Measurements from ENCODE around the gene MTR.

Gene MTR

DNA sequence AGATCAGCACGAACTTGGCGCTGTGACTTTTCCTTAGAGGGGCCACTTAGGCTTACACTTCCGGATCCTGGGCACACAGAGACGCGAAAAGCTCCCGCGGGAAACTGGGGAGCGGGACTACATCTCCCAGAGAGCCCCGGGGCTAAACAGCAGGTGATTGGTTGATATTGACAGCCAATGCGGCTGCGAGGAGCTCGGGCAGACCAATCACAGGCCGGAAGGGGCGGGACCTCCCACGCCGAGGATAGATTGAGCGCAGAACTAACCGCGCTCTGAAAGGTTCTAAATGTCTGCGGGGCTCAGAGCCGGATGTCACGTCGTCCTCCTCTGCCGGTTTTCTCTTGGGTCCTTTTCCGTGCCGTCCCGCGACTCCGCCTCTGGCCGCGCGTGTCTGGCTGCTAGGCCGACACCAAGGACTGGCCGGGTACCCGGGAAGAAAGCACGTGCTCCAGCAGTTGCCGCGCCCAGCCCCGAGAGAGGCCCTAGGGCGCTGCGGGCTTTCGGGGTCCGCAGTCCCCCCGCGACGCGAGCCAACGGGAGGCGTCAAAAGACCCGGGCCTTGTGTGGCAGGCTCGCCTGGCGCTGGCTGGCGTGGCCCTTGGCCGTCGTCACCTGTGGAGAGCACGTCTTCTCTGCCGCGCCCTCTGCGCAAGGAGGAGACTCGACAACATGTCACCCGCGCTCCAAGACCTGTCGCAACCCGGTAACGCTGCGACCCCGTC is at the start of gene MTR:
Gene MTR, plus strand, starts transcription at position 258 of the 722 bp plus-strand sequence. Its CDS starts 412 bp downstream, at position 670.
- peak; percentile 99 for DNase-seq

DNA sequence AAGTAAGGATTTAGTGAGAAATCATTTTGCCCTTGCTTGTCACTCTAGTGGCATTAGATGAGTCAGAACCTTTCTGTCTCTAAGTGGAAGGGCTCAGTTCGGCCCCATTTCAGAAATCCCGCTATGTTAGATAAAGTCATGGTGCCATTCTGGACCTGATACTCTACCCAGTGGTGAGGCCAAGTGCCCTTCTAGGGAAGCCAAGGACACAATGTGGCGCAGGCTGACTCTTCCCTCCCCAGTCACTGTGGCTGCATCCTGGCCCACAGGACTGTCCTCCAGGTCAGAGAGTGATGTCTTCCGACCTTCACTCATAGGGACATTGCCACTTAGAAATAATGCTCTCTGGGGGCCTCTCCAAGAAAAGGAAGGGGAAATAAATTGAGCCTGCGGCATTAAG is 48.3 kb upstream of the MTR start:
- DNase-seq, result no peak

DNA sequence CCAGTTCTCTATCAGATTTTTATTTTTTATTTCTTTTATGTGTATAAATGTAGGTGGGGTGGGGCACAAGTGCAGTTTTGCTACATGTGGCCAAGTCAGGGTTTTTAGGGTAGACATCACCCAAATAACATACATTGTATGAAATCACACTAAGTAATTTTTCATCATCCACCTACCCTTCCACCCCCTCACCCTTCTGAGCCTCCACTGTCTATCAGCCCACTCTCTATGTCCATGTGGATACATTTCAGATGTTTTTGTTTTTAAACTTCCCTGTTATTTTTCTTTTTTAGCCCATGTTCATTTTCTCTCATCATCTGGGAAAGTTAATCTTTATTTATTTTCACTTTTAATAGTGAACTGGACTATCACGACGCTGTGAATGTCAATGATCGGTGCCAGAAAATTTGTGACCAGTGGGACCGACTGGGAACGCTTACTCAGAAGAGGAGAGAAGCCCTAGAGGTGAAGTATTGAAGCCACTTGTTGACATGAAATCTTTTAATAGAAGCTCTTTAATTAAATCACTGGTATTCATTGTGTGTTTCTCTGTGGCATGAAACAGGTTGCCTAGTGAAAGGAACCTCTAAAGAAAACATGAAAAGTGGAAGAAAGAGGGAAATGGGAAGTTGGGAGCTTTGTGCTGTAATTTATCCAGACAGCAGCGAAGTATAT is 47.6 kb upstream of the MTR start:
- DNase-seq, result no peak

DNA sequence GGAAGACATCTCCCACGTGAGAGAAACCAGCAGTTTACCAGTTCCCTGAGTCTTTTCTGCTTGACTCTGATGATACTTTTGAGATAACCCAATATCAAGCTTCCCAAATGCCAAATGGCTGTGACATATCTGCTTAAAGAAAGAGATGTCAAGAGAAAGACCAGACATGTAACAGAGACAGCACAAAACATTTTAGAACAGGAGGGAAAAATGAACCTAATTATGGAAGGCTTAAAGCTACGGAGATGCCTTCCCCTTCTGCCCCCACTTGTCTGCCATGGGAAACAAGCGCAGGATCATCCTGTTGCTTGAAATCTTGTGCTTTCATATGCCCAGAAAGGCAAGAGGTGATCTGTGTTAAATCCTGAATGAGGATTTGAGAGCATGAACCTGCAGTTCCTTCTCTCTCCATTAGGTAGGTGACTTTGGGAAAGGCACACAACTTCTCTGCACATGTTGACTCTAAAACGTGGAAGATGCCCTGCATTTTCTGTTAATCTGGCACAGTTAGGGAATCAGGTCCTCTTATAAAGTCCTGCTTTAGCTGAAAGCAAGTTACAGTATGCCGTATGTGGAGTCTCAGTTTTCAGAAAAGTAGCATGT is 46.7 kb upstream of the MTR start:
- DNase-seq, result no peak

DNA sequence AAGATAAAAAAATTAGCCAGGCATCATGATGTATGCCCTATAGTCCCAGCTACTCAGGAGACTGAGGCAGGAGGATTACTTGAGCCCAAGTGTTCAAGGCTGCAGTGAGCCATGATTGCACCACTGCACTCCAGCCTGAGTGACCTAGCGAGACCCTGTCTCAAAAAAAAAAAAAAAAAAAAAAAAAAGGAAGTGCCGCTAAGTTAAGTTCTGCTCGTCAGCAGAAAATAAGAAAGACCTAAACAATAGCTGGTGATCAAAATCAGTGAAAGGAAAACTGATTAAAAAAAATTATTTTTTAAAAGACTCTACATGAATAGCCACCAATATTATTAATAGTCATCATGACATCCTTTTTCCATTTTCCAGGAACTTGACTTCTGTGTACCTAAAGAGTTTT is 44.2 kb upstream of the MTR start:
- DNase-seq, result peak; percentile 2

DNA sequence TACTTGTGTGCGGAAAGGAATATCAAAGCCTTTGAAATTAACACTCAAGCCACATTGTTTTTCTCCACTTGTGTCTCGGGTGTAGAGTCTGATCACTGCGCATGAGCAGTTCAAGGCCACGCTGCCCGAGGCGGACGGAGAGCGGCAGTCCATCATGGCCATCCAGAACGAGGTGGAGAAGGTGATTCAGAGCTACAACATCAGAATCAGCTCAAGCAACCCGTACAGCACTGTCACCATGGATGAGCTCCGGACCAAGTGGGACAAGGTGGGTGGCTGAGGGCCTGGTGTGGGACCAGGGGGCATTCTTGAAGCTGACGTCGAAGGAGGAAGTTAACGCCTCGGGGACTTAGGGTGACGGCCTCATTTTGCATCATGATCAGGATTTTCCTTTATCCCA is 43.7 kb upstream of the MTR start:
- no peak for DNase-seq

DNA sequence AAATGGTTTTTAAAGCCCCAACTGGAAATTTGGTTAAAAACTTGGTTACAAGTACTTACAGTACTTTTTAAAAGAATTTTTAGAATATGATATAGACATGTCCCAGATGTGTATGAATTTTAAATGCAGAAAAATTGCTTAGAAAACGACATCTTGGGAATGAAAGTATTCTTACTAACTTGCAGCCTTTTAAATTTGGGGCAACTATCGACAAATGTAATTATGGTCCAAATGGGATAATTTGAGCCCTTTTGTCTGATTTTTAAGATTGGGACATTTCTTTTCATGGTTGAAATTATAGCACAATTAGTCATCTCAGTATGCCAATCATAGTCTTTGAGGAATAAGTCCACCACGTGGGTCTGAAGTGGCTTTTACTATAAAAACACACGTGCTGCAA is 43.2 kb upstream of the MTR start:
- DNase-seq, result no peak

DNA sequence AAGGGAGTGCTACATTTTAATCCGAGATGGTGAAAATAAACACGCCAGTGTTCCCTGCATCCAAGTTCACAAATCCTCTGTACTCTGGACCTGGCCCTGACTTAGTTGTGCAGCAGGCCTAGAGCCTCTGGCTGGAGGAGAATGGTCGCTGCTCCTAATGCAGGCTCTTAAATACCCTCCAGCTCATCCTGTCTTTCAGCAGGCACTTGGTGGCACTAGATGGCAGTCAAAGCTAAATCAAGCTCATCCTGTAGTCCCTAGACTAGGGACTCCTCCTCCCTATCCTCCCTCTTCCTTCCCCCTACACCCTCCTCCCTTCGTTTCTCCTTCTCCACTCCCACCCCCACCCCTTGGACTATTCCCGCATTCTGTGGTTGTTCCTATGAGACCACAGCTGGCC is 41.6 kb upstream of the MTR start:
- no peak for DNase-seq

DNA sequence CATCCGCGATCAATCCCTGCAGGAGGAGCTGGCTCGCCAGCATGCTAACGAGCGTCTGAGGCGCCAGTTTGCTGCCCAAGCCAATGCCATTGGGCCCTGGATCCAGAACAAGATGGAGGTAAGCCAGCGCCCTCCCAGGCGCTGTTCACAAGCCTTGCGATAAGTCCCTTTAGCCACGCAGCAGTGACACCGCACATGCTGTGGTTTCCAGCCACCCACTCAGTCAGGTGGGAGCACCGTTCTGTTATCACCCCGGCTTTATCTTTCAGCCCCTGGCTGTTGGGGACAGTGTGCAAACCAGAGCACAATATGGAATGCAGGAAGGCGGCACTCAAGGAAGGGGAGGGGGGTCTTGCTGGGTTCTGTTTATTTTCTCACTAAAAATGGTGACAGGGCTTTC is 41.1 kb upstream of the MTR start:
- no peak for DNase-seq

DNA sequence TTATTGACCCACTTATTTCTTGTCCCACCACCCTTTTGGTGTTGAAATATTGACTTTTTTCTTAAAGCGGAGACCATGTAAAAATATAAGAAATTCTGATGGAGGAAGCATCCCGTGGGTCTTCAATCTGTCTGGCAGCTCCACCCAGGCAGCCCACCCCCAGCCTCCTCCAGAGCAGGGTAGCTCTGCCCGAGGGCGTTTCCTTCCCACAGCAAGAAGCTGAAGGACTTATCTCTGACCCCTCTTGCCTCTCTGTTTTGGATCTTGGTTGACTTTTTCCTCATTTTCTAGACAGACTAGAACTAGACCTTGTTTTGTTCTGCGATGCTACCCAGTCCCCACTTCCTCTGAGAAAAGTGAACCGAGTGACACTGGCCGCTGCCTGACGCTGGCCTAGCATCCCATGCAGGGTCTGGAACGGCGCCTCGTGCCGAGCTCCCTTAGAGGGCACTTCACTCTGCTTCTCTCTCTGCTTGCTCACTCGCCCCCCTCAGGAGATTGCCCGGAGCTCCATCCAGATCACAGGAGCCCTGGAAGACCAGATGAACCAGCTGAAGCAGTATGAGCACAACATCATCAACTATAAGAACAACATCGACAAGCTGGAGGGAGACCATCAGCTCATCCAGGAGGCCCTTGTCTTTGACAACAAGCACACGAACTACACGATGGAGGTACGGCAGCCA is 40.4 kb upstream of the MTR start:
- DNase-seq, result no peak

DNA sequence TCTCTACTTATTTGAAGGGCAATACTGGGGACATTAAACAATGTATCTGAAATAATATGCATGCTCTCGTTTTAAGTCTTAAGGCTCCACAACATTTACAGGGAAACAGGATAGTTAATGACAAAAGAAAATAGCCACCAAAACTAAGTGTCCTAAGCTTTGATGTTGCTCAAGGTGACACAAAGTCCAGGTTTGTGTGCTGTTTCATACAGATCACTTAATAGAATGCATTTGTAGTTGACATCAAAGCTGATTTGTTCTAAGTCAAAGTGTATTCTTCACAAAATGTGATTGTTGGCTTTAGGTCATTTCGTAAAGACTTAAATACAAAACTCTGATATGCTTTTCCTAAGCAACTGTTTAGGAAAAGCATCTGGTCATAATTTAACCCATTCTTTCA is 37.5 kb upstream of the MTR start:
- no peak for DNase-seq

DNA sequence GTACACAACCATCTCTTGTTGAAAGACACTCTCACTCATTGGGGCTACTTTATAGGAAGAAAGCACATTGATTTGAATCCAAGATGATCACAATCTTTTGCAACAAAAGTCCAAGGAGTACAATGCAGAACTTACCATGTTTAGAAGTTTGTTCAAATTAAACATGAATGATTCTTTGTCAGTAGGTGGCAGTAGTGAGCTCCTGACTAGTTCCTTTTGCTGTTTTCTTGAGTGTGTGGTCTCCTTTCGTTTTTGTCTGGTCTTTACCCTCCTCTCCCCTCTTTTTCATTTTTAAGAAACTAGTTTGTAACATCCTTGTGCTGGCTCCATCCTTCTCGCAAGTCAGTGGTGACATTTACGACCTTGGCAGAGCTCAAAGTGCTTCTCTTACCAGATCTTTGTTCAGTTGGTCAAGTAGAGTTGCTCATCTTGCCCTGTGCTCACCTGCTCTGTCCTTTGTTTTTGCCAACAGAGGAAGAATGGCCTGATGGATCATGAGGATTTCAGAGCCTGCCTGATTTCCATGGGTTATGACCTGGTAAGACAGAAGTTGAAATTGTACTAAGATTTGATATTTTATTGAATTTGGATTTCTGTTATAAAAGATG is 35.7 kb upstream of the MTR start:
- peak; percentile 80 for DNase-seq

DNA sequence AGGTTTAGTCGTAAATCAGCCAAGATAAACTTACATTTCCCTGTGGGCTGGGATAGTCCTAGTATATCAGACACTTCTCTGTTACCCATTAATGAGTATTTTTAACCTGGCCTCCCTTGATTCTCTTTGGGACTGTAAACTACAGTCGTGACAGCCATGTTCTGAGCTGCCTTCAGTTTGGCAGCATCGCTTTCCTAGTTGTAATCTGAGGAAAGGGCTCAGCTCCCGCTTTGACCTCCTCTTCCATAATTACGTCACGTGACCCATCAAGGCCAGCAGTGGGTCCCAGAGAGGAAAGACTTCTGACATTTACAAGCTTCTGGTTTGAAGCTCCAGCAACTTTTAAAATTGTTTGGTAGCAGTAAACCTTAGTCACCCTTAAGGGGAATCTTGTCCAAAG is 34.6 kb upstream of the MTR start:
- no peak for DNase-seq

DNA sequence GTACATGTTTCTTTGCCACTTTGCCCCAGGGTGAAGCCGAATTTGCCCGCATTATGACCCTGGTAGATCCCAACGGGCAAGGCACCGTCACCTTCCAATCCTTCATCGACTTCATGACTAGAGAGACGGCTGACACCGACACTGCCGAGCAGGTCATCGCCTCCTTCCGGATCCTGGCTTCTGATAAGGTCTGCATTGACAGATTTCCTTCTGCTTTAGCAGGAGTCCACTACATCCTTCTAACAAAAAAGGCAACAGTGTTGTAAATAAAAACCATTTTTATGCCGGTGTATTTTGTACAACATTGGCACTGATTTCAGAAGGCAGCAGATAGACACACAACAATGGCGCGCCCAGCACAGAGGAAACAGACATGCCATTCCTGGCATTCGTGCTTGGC is 34.1 kb upstream of the MTR start:
- no peak for DNase-seq

DNA sequence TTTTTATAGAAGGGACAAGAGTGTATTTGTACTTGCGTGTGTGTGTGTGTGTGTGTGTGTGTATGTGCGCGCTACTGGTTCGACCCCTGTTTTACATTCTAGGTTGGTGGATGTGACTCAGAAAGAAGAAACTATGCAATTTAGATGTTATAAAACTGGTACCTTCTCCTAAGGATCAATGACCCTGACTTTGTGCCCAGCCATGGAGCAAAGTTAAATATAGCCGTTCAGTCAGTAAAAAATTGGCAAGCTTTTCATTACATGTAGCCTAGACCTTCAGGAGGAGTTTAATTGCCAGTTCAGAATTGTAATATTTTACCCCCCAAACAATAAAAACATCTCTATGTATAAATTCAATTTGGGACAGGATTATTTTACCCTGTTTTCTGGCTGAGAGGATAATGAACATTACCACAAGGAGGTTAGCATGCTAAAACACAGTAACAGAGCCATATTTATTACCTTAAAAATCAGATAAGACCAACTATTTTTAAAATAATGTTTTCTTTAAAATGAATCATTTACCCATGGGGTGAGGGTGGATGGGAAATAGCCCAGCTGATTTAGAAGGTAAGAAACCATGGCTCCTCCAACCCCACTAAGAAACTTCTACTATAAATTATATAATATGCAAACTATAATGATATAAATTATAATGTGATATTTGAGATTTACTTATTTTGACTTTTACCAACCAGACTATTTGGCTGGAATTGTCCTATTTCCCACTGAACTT is 33.5 kb upstream of the MTR start:
- no peak for DNase-seq

DNA sequence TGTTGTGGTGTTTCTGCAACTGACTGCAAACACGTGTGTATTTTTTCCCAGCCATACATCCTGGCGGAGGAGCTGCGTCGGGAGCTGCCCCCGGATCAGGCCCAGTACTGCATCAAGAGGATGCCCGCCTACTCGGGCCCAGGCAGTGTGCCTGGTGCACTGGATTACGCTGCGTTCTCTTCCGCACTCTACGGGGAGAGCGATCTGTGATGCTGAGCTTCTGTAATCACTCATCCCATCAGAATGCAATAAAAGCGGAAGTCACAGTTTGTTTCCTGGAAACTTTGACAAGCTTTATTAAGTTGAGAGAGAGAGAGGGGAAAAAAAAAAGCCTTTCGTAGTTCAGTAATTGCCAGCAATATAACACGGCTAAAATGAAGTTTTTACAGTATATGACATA is 32.7 kb upstream of the MTR start:
- DNase-seq, result peak; percentile 47

DNA sequence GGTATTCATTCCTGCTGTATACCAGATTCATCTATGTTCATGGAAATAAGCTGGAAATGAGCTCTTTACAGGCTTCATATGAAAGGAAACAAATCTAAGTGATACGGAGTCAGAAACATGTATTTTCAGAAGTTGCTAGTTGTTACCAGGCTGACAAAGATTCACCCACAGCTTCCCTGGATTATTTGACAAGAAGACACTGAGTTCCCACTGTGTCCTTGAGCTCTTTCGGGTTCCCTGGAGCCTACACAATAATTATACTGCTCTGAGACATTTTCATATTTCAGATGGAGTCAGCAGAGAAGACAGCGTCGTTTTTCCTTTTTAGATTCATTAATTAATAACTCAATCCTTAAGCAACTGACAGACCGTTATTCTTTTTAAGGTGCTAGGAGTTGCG is 29.3 kb upstream of the MTR start:
- DNase-seq, result no peak

DNA sequence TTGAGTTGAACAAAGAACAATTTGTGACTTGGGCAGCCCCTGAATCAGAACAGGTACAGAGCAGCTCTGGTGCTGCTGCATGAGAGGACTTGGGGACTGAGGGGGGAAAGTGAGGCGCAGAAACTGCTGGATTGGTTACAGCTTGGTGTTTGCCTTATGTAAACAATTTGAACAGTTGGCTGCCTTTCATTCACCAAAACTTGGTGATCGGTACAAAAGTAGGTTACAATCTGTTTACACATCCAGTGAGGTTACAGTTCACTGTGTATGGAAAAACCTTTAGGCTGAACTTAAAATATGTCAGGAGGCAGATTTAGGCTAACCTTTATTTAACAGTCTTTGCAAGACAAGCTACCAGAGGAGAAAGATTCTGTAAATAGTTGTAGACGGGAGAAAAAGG is 28.6 kb upstream of the MTR start:
- DNase-seq, result no peak

DNA sequence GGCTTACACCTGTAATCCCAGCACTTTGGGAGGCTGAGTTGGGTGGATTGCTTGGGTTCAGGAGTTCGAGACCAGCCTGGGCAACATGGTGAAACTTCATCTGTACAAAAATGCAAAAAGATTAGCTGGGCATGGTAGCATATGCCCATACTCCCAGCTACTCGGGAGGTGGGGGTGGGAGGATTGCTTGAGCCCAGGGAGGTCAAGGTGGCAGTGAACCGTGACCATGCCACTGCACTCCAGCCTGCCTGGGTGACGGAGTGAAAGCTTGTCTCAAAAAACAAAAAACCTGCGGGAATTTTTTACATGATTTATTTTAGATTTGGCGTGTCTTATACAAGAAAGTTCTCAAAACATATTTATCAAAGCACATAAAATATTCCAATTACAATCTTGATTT is 27.8 kb upstream of the MTR start:
- DNase-seq, result no peak

DNA sequence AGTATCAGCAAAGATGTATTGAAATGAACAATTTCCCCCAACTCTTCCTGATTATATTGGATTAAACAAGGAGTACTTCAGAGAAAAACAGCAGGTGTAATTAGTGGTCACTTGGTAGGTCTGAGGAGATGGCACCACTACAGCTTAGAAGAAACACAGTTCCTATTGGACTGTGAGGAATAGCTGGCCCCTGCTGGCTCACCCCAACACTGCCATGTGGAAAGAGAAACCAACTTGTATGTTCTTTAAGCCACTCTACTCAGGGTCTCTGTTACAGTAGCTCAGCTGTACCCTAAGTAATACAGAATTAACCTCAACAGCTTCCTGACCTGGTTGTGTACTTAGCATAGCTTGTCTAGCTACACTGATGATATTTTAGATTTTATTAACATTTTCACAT is 26.5 kb upstream of the MTR start:
- no peak for DNase-seq

DNA sequence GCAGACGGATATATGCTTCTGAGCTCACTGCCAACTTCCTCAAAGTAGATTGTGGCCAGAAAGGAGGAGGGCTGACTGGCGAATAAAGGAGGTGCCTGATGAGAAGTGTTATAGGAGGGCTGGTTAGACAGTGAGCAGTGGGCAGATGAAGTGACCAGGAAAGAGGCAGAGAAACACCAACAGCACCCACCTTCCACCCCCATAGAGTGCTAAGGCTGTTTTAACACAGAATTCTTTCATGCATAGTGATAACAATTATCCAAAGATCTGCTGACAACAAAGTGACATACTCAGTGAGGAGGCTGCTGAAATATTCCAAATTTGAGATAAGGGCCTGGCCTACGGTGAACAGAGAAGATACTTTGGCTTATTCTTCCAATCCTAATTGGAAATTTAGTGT is 21.2 kb upstream of the MTR start:
- DNase-seq, result no peak

DNA sequence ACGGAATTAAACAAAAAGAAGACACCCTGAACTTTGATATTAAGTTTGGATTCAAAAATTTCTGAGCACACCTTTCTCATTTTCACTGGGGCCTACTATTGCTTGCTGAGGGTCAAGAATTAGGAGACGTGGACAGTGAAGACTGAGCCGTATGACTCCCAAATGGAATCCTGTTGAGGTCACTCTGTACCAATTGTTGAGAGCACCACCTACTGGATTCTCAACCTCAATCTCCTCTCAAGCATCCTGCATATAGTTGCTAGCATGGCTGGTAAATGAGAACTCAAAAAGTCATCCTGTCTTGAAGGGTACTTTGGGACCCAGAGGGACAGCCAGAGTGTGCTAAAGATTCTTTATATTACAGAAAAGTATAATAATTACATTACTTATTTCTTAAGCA is 20.2 kb upstream of the MTR start:
- no peak for DNase-seq

DNA sequence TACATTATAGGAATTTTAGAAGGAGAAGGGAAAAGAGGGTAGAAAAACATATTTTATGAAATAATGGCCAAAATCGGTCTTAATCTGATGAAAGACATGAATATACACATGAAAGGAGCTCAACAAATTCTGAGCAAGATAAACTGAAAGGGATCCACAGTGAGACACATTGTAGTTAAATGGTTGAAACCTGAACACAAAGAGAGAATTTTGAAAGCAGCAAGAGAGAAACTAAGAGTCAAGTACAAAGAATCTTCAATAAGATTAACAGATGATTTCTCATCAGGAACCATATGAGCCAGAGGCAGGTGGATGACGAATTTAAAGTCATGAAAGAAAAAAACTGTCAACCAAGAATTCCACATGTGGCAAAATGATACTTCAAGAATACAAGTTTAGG is 15.8 kb upstream of the MTR start:
- DNase-seq, result no peak
